RWPE2 (cell line): Measurements from ENCODE around the gene JAML.
A peak's percentile ranks its signal among the peaks of the same experiment; 100 is the strongest.

Source experiments
- ATAC-seq: fragments of 200-7000 bp; cut with Tn5 transposase; 3 replicates; pipeline ENCODE4 v1.9.1; 2021; ENCODE audit warnings: low read depth
- DNase-seq: peaks from one replicate; pipeline ENCODE4 v3.0.0-alpha.2; 2020; ENCODE audit warnings: low spot score
- H3K27ac ChIP-seq: fragments of 450-650 bp; 2 replicates; pipeline ENCODE4 v1.5.1; 2017; ENCODE audit warnings: mild to moderate bottlenecking; ENCODE audit not compliant: poor library complexity, severe bottlenecking
- H3K27me3 ChIP-seq: fragments of 250-450 bp; sonication (Bioruptor Pico); 2 replicates; pipeline ENCODE4 v1.5.1; 2021; ENCODE audit warnings: mild to moderate bottlenecking, moderate library complexity; ENCODE audit not compliant: insufficient read depth, poor library complexity, severe bottlenecking
- H3K36me3 ChIP-seq: fragments of 250-450 bp; sonication (Bioruptor Pico); 2 replicates; pipeline ENCODE4 v1.5.1; 2020; ENCODE audit warnings: low read depth, mild to moderate bottlenecking, moderate library complexity
- H3K4me1 ChIP-seq: fragments of 250-450 bp; sonication (Bioruptor Pico); 2 replicates; pipeline ENCODE4 v1.5.1; 2021; ENCODE audit warnings: mild to moderate bottlenecking, moderate library complexity; ENCODE audit not compliant: insufficient read depth, poor library complexity, severe bottlenecking
- H3K4me3 ChIP-seq: fragments of 250-450 bp; sonication (Bioruptor Pico); 2 replicates; pipeline ENCODE4 v1.5.1; 2021; ENCODE audit warnings: mild to moderate bottlenecking, moderate library complexity; ENCODE audit not compliant: severe bottlenecking
- H3K9me3 ChIP-seq: fragments of 250-450 bp; sonication (Bioruptor Pico); 2 replicates; pipeline ENCODE4 v1.5.1; 2021; ENCODE audit warnings: mild to moderate bottlenecking, moderate library complexity; ENCODE audit not compliant: severe bottlenecking
- CTCF ChIP-seq: fragments of 450-650 bp; IDR thresholded peaks from one replicate; pipeline ENCODE4 v1.5.1; 2017; ENCODE audit warnings: mild to moderate bottlenecking, moderate library complexity; ENCODE audit not compliant: poor library complexity, severe bottlenecking

Gene JAML

GRCh38 chr11:118167906-118168305, 56.9 kb downstream of the JAML start:
- H3K27ac ChIP-seq: no peak overlapping the region
- no peaks in the 10 kb centered on the region for H3K27me3 ChIP-seq
- no peak for TF ChIP-seq CTCF
- H3K4me1 ChIP-seq: peaks cover 8% of the 10 kb centered on the region
- ATAC-seq (no peak), DNase-seq (peak; percentile 28)
- no peaks in the 10 kb centered on the region for H3K9me3 ChIP-seq
- H3K36me3 ChIP-seq: no peaks in the 10 kb centered on the region
- H3K4me3 ChIP-seq: no peak overlapping the region

- no peak overlapping the region for H3K4me3 ChIP-seq
- H3K27ac ChIP-seq: no peak overlapping the region
- peaks cover 8% of the 10 kb centered on the region for H3K4me1 ChIP-seq
- no peaks in the 10 kb centered on the region for H3K36me3 ChIP-seq
- H3K27me3 ChIP-seq: no peaks in the 10 kb centered on the region
- H3K9me3 ChIP-seq: no peaks in the 10 kb centered on the region
- no peak for ATAC-seq
- no peak for DNase-seq
- no peak for TF ChIP-seq CTCF
Observed at GRCh38 chr11:118167253-118167652, 57.6 kb downstream of the JAML start.

- no peak for TF ChIP-seq CTCF
Observed at GRCh38 chr11:118166641-118167040, 58.2 kb downstream of the JAML start.

GRCh38 chr11:118164885-118165284, 59.9 kb downstream of the JAML start:
- Histone ChIP-seq H3K4me3 (no peak overlapping the region), H3K27me3 (no peaks in the 10 kb centered on the region), H3K4me1 (peaks cover 8% of the 10 kb centered on the region), H3K36me3 (no peaks in the 10 kb centered on the region), H3K27ac (no peak overlapping the region), H3K9me3 (no peaks in the 10 kb centered on the region)
- ATAC-seq: no peak
- no peak for TF ChIP-seq CTCF
- no peak for DNase-seq

More at GRCh38 chr11:118166641-118167040, 58.2 kb downstream of the JAML start:
- Histone ChIP-seq H3K36me3 (no peaks in the 10 kb centered on the region), H3K9me3 (no peaks in the 10 kb centered on the region), H3K4me1 (peaks cover 8% of the 10 kb centered on the region), H3K27me3 (no peaks in the 10 kb centered on the region), H3K27ac (no peak overlapping the region), H3K4me3 (no peak overlapping the region)
- ATAC-seq (no peak), DNase-seq (no peak)

GRCh38 chr11:118163494-118163893, 61.3 kb downstream of the JAML start:
- H3K9me3 ChIP-seq: no peaks in the 10 kb centered on the region
- DNase-seq (no peak), ATAC-seq (no peak)
- H3K27ac ChIP-seq: no peak overlapping the region
- H3K4me1 ChIP-seq: peaks cover 8% of the 10 kb centered on the region
- no peaks in the 10 kb centered on the region for H3K27me3 ChIP-seq
- no peak overlapping the region for H3K4me3 ChIP-seq
- no peak for TF ChIP-seq CTCF
- no peaks in the 10 kb centered on the region for H3K36me3 ChIP-seq
